ENCODE measurements around the gene TMC6.
"Not testable (repeated sequence)": the region's sequence is repeated elsewhere in the genome, so short reads cannot be mapped to it uniquely, and the experiment has no call there.

TMC6 gene

GRCh38 chr17:78110363-78111015 lies 18.1 kb downstream of the TMC6 start:
- DNase-seq (ENCODE audit: low spot score), result no peak

- DNase-seq (ENCODE audit: low spot score), result no peak
Measured at GRCh38 chr17:78109489-78109761, 19.1 kb downstream of the TMC6 start.

- DNase-seq (ENCODE audit: low spot score), result no peak
Measured at GRCh38 chr17:78108726-78109488, 19.6 kb downstream of the TMC6 start.

- no peak for DNase-seq (ENCODE audit: low spot score)
Measured at GRCh38 chr17:78107976-78108725, 20.4 kb downstream of the TMC6 start.

GRCh38 chr17:78107457-78107856 lies 21.1 kb downstream of the TMC6 start:
- peak; percentile 31 for DNase-seq (ENCODE audit: low spot score)

GRCh38 chr17:78106211-78106610 lies 22.3 kb downstream of the TMC6 start:
- no peak for DNase-seq (ENCODE audit: low spot score)

GRCh38 chr17:78105551-78105950 lies 23.0 kb downstream of the TMC6 start:
- DNase-seq (ENCODE audit: low spot score), result no peak

- no peak for DNase-seq (ENCODE audit: low spot score)
Measured at GRCh38 chr17:78105101-78105500, 23.5 kb downstream of the TMC6 start.

GRCh38 chr17:78104540-78104941 lies 24.0 kb downstream of the TMC6 start:
- no peak for DNase-seq (ENCODE audit: low spot score)

- DNase-seq (ENCODE audit: low spot score), result no peak
Measured at GRCh38 chr17:78103311-78103710, 25.2 kb downstream of the TMC6 start.

- no peak for DNase-seq (ENCODE audit: low spot score)
Measured at GRCh38 chr17:78101542-78101941, 27.0 kb downstream of the TMC6 start.

- DNase-seq (ENCODE audit: low spot score), result no peak
Measured at GRCh38 chr17:78101112-78101511, 27.4 kb downstream of the TMC6 start.

GRCh38 chr17:78096093-78096492 lies 32.5 kb downstream of the TMC6 start:
- no peak for DNase-seq (ENCODE audit: low spot score)

GRCh38 chr17:78095035-78095434 lies 33.5 kb downstream of the TMC6 start:
- no peak for DNase-seq (ENCODE audit: low spot score)

GRCh38 chr17:78092794-78093324 lies 35.7 kb downstream of the TMC6 start:
- DNase-seq (ENCODE audit: low spot score), result no peak

GRCh38 chr17:78089576-78090281 lies 38.8 kb downstream of the TMC6 start:
- DNase-seq (ENCODE audit: low spot score), result no peak

GRCh38 chr17:78088529-78088928 lies 40.0 kb downstream of the TMC6 start:
- DNase-seq (ENCODE audit: low spot score), result no peak

GRCh38 chr17:78086740-78087139 lies 41.8 kb downstream of the TMC6 start:
- no peak for DNase-seq (ENCODE audit: low spot score)

GRCh38 chr17:78082988-78083387 lies 45.6 kb downstream of the TMC6 start:
- no peak for DNase-seq (ENCODE audit: low spot score)

GRCh38 chr17:78082355-78082872 lies 46.1 kb downstream of the TMC6 start:
- DNase-seq (ENCODE audit: low spot score), result not testable (repeated sequence)

- DNase-seq (ENCODE audit: low spot score), result no peak
Measured at GRCh38 chr17:78081551-78081950, 47.0 kb downstream of the TMC6 start.

GRCh38 chr17:78079253-78079652 lies 49.3 kb downstream of the TMC6 start:
- DNase-seq (ENCODE audit: low spot score), result no peak

Measured in AG08395 (cell line).